Neural cell (in vitro differentiated cells): ENCODE results near the gene PHYHD1. TPM values are rescaled to one million over a fixed set of nuclear protein-coding genes. Genes with fewer than 3 reads are reported as not detected.

Experiments used
- H2AFZ ChIP-seq: fragments of 200-600, 300-800 bp; sonication (generic), shearing (Covaris generic); 2 replicates; pipeline ENCODE4 v1.6.0; 2014; ENCODE audit warnings: low read depth, mild to moderate bottlenecking, antibody characterized with exemption, low read length, moderate library complexity
- H3F3A ChIP-seq: fragments of 200-600 bp; shearing (Covaris generic); 2 replicates; pipeline ENCODE4 v1.6.1; 2016; ENCODE audit warnings: mild to moderate bottlenecking, moderate library complexity, mixed read lengths, antibody characterized with exemption, low read length; ENCODE audit not compliant: insufficient read depth, poor library complexity, severe bottlenecking
- H3K27ac ChIP-seq: fragments of 200-600, 300-800 bp; sonication (generic), shearing (Covaris generic); 2 replicates; pipeline ENCODE4 v1.5.1; 2014; ENCODE audit warnings: mild to moderate bottlenecking, low read length, moderate library complexity
- H3K27me3 ChIP-seq: fragments of 300-800, 200-600 bp; sonication (generic), shearing (Covaris generic); 2 replicates; pipeline ENCODE4 v1.6.0; 2014; ENCODE audit warnings: mild to moderate bottlenecking, low read depth, low read length, moderate library complexity; ENCODE audit not compliant: insufficient read depth
- H3K36me3 ChIP-seq: fragments of 300-800, 200-600 bp; sonication (generic), shearing (Covaris generic); 2 replicates; pipeline ENCODE4 v1.5.1; 2014; ENCODE audit warnings: mild to moderate bottlenecking, antibody characterized with exemption, low read length, moderate library complexity; ENCODE audit not compliant: insufficient read depth
- H3K4me2 ChIP-seq: fragments of 300-800, 200-600 bp; sonication (generic), shearing (Covaris generic); 2 replicates; pipeline ENCODE4 v1.6.0; 2014; ENCODE audit warnings: mild to moderate bottlenecking, low read length
- H3K4me3 ChIP-seq: fragments of 300-800, 200-600 bp; sonication (generic), shearing (Covaris generic); 2 replicates; pipeline ENCODE4 v1.5.1; 2014; ENCODE audit warnings: mild to moderate bottlenecking, low read length, moderate library complexity
- H3K79me2 ChIP-seq: fragments of 200-600 bp; shearing (Covaris generic); replicated peaks from 2 replicates; pipeline ENCODE4 v1.6.0; 2014; ENCODE audit warnings: mild to moderate bottlenecking, low read length, moderate library complexity; ENCODE audit not compliant: insufficient read depth
- H3K9ac ChIP-seq: fragments of 300-800, 200-600 bp; sonication (generic), shearing (Covaris generic); 2 replicates; pipeline ENCODE4 v1.6.1; 2016; ENCODE audit warnings: mild to moderate bottlenecking, low read length, mixed read lengths
- H3K9me2 ChIP-seq: fragments of 200-600 bp; shearing (Covaris generic); 2 replicates; pipeline ENCODE4 v1.6.1; 2016; ENCODE audit warnings: mild to moderate bottlenecking, low read length, mixed read lengths; ENCODE audit not compliant: insufficient read depth
- H3K9me3 ChIP-seq: fragments of 200-600, 300-800 bp; sonication (generic), shearing (Covaris generic); 2 replicates; pipeline ENCODE4 v1.6.1; 2016; ENCODE audit warnings: mild to moderate bottlenecking, mixed run types, low read length, moderate library complexity, mixed read lengths
- H4K20me1 ChIP-seq: fragments of 200-600 bp; shearing (Covaris generic); 2 replicates; pipeline ENCODE4 v1.6.1; 2016; ENCODE audit warnings: mild to moderate bottlenecking, mixed run types; ENCODE audit not compliant: insufficient read depth
- CTCF ChIP-seq: fragments of 450-650 bp; IDR thresholded peaks from 2 replicates; pipeline ENCODE4 v1.5.1; 2014; ENCODE audit warnings: antibody characterized with exemption, mild to moderate bottlenecking, moderate library complexity; ENCODE audit not compliant: poor library complexity, severe bottlenecking
- EP300 ChIP-seq: fragments of 450-650 bp; conservative IDR thresholded peaks from 2 replicates; pipeline ENCODE4 v1.6.1; 2014; ENCODE audit warnings: antibody characterized with exemption, mild to moderate bottlenecking, moderate library complexity; ENCODE audit not compliant: poor library complexity, severe bottlenecking
- EZH2 ChIP-seq: fragments of 200-600, 300-800 bp; shearing (Covaris generic), sonication (generic); IDR thresholded peaks from 2 replicates; pipeline ENCODE4 v1.6.1; 2014; ENCODE audit warnings: antibody characterized with exemption, low read length, borderline replicate concordance, mild to moderate bottlenecking; ENCODE audit not compliant: insufficient read depth, poor library complexity, severe bottlenecking
- MXI1 ChIP-seq: fragments of 450-650 bp; conservative IDR thresholded peaks from 2 replicates; pipeline ENCODE4 v1.6.1; 2014; ENCODE audit warnings: antibody characterized with exemption, mild to moderate bottlenecking; ENCODE audit not compliant: poor library complexity, severe bottlenecking
- POLR2AphosphoS5 ChIP-seq: IDR thresholded peaks from 2 replicates; pipeline ENCODE4 v1.6.1; 2012
- RAD21 ChIP-seq: fragments of 450-650 bp; conservative IDR thresholded peaks from 2 replicates; pipeline ENCODE4 v1.6.1; 2014; ENCODE audit warnings: antibody characterized with exemption, mild to moderate bottlenecking, moderate library complexity
- REST ChIP-seq: IDR thresholded peaks from 2 replicates; pipeline ENCODE4 v1.6.1; 2012; ENCODE audit warnings: borderline replicate concordance
- SMC3 ChIP-seq: fragments of 450-650 bp; conservative IDR thresholded peaks from 2 replicates; pipeline ENCODE4 v1.6.1; 2014; ENCODE audit warnings: antibody characterized with exemption, mild to moderate bottlenecking, moderate library complexity; ENCODE audit not compliant: poor library complexity
- TAF1 ChIP-seq: IDR thresholded peaks from 2 replicates; pipeline ENCODE4 v1.6.1; 2012; ENCODE audit warnings: low read depth
- polyA plus RNA-seq: library from polyadenylated mRNA; depleted of rRNA; stranded (reverse); fragments of >200 nt; gene quantifications from 2 replicates; pipeline ENCODE4 v1.2.3, GENCODE V29; 2014

PHYHD1 gene
- polyA plus RNA-seq, 1 donor from 2014 or later: not detected

- H3F3A ChIP-seq: no peaks in the 10 kb centered on the region
- H3K4me2 ChIP-seq: no peak overlapping the region
- H3K9ac ChIP-seq: no peak overlapping the region
- H3K9me2 ChIP-seq: no peaks in the 10 kb centered on the region
- no peaks in the 10 kb centered on the region for H3K27me3 ChIP-seq
- H3K79me2 ChIP-seq: peaks cover 8% of the 10 kb centered on the region
- H3K27ac ChIP-seq: no peak overlapping the region
- H3K4me3 ChIP-seq: no peak overlapping the region
- TF ChIP-seq EZH2: no peak
- H2AFZ ChIP-seq: no peak overlapping the region
- no peaks in the 10 kb centered on the region for H4K20me1 ChIP-seq
- H3K36me3 ChIP-seq: no peaks in the 10 kb centered on the region
- H3K9me3 ChIP-seq: no peaks in the 10 kb centered on the region
Observed at GRCh38 chr9:128891321-128892220, 29.2 kb upstream of the PHYHD1 start.

- H3K9ac ChIP-seq: no peak overlapping the region
- H3K4me2 ChIP-seq: no peak overlapping the region
- no peaks in the 10 kb centered on the region for H3K36me3 ChIP-seq
- H3K9me3 ChIP-seq: no peaks in the 10 kb centered on the region
- no peak overlapping the region for H3K4me3 ChIP-seq
- no peak overlapping the region for H2AFZ ChIP-seq
- no peaks in the 10 kb centered on the region for H4K20me1 ChIP-seq
- H3K79me2 ChIP-seq: peaks cover 4% of the 10 kb centered on the region
- no peak overlapping the region for H3K27ac ChIP-seq
- no peak for TF ChIP-seq REST
- TF ChIP-seq EP300: no peak
- no peak for TF ChIP-seq EZH2
- TF ChIP-seq TAF1: no peak
- TF ChIP-seq RAD21: no peak
- no peaks in the 10 kb centered on the region for H3K9me2 ChIP-seq
- H3K27me3 ChIP-seq: no peaks in the 10 kb centered on the region
- no peaks in the 10 kb centered on the region for H3F3A ChIP-seq
Observed at GRCh38 chr9:128892221-128892921, 28.4 kb upstream of the PHYHD1 start.

GRCh38 chr9:128893354-128893753, 27.4 kb upstream of the PHYHD1 start:
- H3K4me2 ChIP-seq: no peak overlapping the region
- TF ChIP-seq CTCF (no peak), POLR2AphosphoS5 (no peak), RAD21 (no peak), SMC3 (no peak), MXI1 (no peak), TAF1 (no peak)
- H4K20me1 ChIP-seq: no peaks in the 10 kb centered on the region
- no peak overlapping the region for H3K4me3 ChIP-seq
- no peaks in the 10 kb centered on the region for H3K9me3 ChIP-seq
- no peak overlapping the region for H3K27ac ChIP-seq
- no peaks in the 10 kb centered on the region for H3K27me3 ChIP-seq
- H3K36me3 ChIP-seq: no peaks in the 10 kb centered on the region
- no peak overlapping the region for H3K9ac ChIP-seq
- H2AFZ ChIP-seq: no peak overlapping the region
- no peaks in the 10 kb centered on the region for H3K79me2 ChIP-seq
- no peaks in the 10 kb centered on the region for H3K9me2 ChIP-seq
- H3F3A ChIP-seq: no peaks in the 10 kb centered on the region
